Adrenal gland (tissue), 12 donors: Measurements from ENCODE around the gene PRPF39. TPM values are rescaled to one million over a fixed set of nuclear protein-coding genes. Genes with fewer than 3 reads are reported as not detected.

Experiments
- DNase-seq, 7 donors: peaks; one replicate each; pipeline ENCODE4 v3.0.0-alpha.2; 2019 to 2020
- H3K27ac ChIP-seq, 5 donors: fragments of 200-600 bp; sonication (generic) in 4 of 5; 1 replicate in 3 of 5; 2 replicates in 2 of 5; pipeline versions ENCODE4 v1.5.1 to v1.8.0; 2016 to 2020; ENCODE audit warnings: mild to moderate bottlenecking in 1 of 5
- H3K27me3 ChIP-seq: fragments of 200-600 bp; 2 replicates; pipeline ENCODE4 v1.8.0; 2021
- H3K36me3 ChIP-seq, 2 donors: fragments of 200-600 bp; replicated peaks in 1 of 2; 1 replicate in 1 of 2; 2 replicates in 1 of 2; pipeline versions ENCODE4 v1.5.1 to v1.8.0; 2018 to 2022
- H3K4me1 ChIP-seq, 2 donors: fragments of 200-600 bp; replicated peaks in 1 of 2; 1 replicate in 1 of 2; 2 replicates in 1 of 2; pipeline versions ENCODE4 v1.5.1 to v1.8.0; 2018 to 2021
- H3K4me3 ChIP-seq, 4 donors: fragments of 200-600 bp; sonication (generic) in 3 of 4; one replicate each; pipeline ENCODE4 v1.5.1; 2016 to 2018
- H3K9me3 ChIP-seq, 3 donors: fragments of 200-600 bp; sonication (generic) in 1 of 3; replicated peaks in 1 of 3; 1 replicate in 2 of 3; 2 replicates in 1 of 3; pipeline versions ENCODE4 v1.5.1 to v1.8.0; 2016 to 2021
- CTCF ChIP-seq, 6 experiments: fragments of 450-650 bp in 4 of 6; fragments of 200-600 bp in 2 of 6; sonication (generic) in 1 of 6; IDR thresholded peaks; 1 replicate in 5 of 6; 2 replicates in 1 of 6; pipeline versions ENCODE4 v1.5.1 to v1.8.0; 2016 to 2021; ENCODE audit warnings: antibody characterized with exemption in 6 of 6, mild to moderate bottlenecking in 2 of 6, moderate library complexity in 1 of 6
- POLR2A ChIP-seq, 2 donors: fragments of 450-650 bp; IDR thresholded peaks; one replicate each; pipeline ENCODE4 v1.6.1; 2017; ENCODE audit warnings: antibody characterized with exemption in 2 of 2, mild to moderate bottlenecking in 2 of 2, moderate library complexity in 1 of 2
- WGBS, 4 donors: extraction: QIAGEN DNeasy Blood & Tissue Kit in 2 of 4; methylation state at CpG; one replicate each; pipeline versions ENCODE4 v1.1.5 to v1.1.7; 2013 to 2017; 5-methylcytosine and 5-hydroxymethylcytosine counted together
- intact Hi-C, 2 donors: fragments of 100-400 bp; cut with DNase I; formaldehyde crosslinking; loops; one replicate each; pipeline versions ENCODE4 v1.14.1 to v1.15.0; 2022 to 2023
- polyA plus RNA-seq, 3 donors: library from polyadenylated mRNA; stranded (reverse); fragments of 200-250 nt in 2 of 3; fragments of 350-450 nt in 1 of 3; fragmentation: Illumina TruSeq in 1 of 3; extraction: RNeasy Lipid Tissue Mini Kit (QIAGEN cat#74804) in 1 of 3; gene quantifications; one replicate each; pipeline ENCODE4 v1.2.3, GENCODE V29; 2013 to 2014
- total RNA-seq, 9 donors: library from RNA; depleted of rRNA in 4 of 9; stranded (reverse); fragments of >200 nt in 4 of 9; fragments of 120-200 nt in 1 of 9; fragmentation: NEBNext Ultra II Directional in 1 of 9; extraction: Animal tissue kit (Norgen Biotek cat#: 25700) in 1 of 9; gene quantifications; one replicate each; pipeline versions ENCODE4 v1.1.0 to v1.2.4, GENCODE V29; 2013 to 2023
- donor health status: healthy with polysubstance abuse.
- donor health status: Bipolar disorder and iron deficiency.
- donor health status: DM: yes; HTN: yes; CAD: no.
- donor health status: DM: no; HTN: no; CAD: no.
- donor health status: DM: no; HTN: no; CAD: no.
- donor health status: DM: yes; HTN: yes; CAD: no.

Gene PRPF39
- total and polyA plus RNA-seq, 12 donors, result 6.5 to 76.0 (median 36.4) TPM

GRCh38 chr14:45094275-45094674, 10.4 kb downstream of the PRPF39 start:
- no peak for DNase-seq
- Histone ChIP-seq H3K27ac (no peak overlapping the region), H3K4me3 (no peak overlapping the region), H3K9me3 (no peaks in the 10 kb centered on the region), H3K4me1 (peaks cover 19 to 20% of the 10 kb centered on the region in 2 donors), H3K27me3 (no peaks in the 10 kb centered on the region), H3K36me3 (peaks cover 0 to 23% of the 10 kb centered on the region in 2 donors)
- intact Hi-C loops, result no loop called here
- TF ChIP-seq POLR2A (IDR thresholded peaks at IDR 0.05), result no peak
- WGBS, 4 donors, result 86 to 93% (median 88%) methylated on average over 2 of the region's 2 CpGs

GRCh38 chr14:45095143-45095542, 11.2 kb downstream of the PRPF39 start:
- intact Hi-C loops, result no loop called here

GRCh38 chr14:45096218-45096617, 12.3 kb downstream of the PRPF39 start:
- no peak overlapping the region for H3K27ac ChIP-seq
- DNase-seq, result no peak
- H3K27me3 ChIP-seq, result no peaks in the 10 kb centered on the region
- H3K4me3 ChIP-seq, result no peak overlapping the region
- TF ChIP-seq POLR2A (IDR thresholded peaks at IDR 0.05), result no peak
- TF ChIP-seq CTCF (IDR thresholded peaks at IDR 0.05), result no peak
- intact Hi-C loops, result no loop called here
- 96 to 100% (median 99%) methylated on average over 4 of the region's 4 CpGs for WGBS, 4 donors
- H3K9me3 ChIP-seq, result no peaks in the 10 kb centered on the region
- H3K36me3 ChIP-seq, result peaks cover 0 to 36% of the 10 kb centered on the region in 2 donors
- H3K4me1 ChIP-seq, result peaks cover 0 to under 1% of the 10 kb centered on the region in 2 donors

More at GRCh38 chr14:45095143-45095542, 11.2 kb downstream of the PRPF39 start:
- Histone ChIP-seq H3K4me1 (peaks cover 11% of the 10 kb centered on the region in 2 donors), H3K4me3 (no peak overlapping the region), H3K9me3 (no peaks in the 10 kb centered on the region), H3K27me3 (no peaks in the 10 kb centered on the region), H3K36me3 (peaks cover 0 to 32% of the 10 kb centered on the region in 2 donors), H3K27ac (no peak overlapping the region)
- WGBS, 4 donors, result 91 to 96% (median 94%) methylated on average over 4 of the region's 4 CpGs
- TF ChIP-seq POLR2A (IDR thresholded peaks at IDR 0.05) (no peak), CTCF (IDR thresholded peaks at IDR 0.05) (no peak)
- DNase-seq, result no peak

- no peaks in the 10 kb centered on the region for H3K4me1 ChIP-seq
- H3K4me3 ChIP-seq, result no peak overlapping the region
- no peak overlapping the region for H3K27ac ChIP-seq
- peaks cover 0 to 57% of the 10 kb centered on the region in 2 donors for H3K36me3 ChIP-seq
- no peaks in the 10 kb centered on the region for H3K27me3 ChIP-seq
- intact Hi-C loops, result no loop called here
- DNase-seq, result no peak
- TF ChIP-seq CTCF (IDR thresholded peaks at IDR 0.05) (no peak), POLR2A (IDR thresholded peaks at IDR 0.05) (no peak)
- no peaks in the 10 kb centered on the region for H3K9me3 ChIP-seq
These were observed 19.9 kb downstream of the PRPF39 start for GRCh38 chr14:45103806-45104205.

GRCh38 chr14:45104561-45104960, 20.6 kb downstream of the PRPF39 start:
- peaks cover 0 to 60% of the 10 kb centered on the region in 2 donors for H3K36me3 ChIP-seq
- 96 to 100% (median 99%) methylated on average over 1 of the region's 1 CpG for WGBS, 4 donors

More at GRCh38 chr14:45104561-45104960, 20.6 kb downstream of the PRPF39 start:
- H3K9me3 ChIP-seq, result no peaks in the 10 kb centered on the region
- H3K27me3 ChIP-seq, result no peaks in the 10 kb centered on the region
- no peak for TF ChIP-seq POLR2A (IDR thresholded peaks at IDR 0.05)
- no peak for TF ChIP-seq CTCF (IDR thresholded peaks at IDR 0.05)
- no peak overlapping the region for H3K27ac ChIP-seq
- intact Hi-C loops, result no loop called here
- no peak overlapping the region for H3K4me3 ChIP-seq
- no peaks in the 10 kb centered on the region for H3K4me1 ChIP-seq
- DNase-seq, result no peak
